Stimulated activated CD4-positive, alpha-beta T cell treated with anti-CD3 and anti-CD28 coated beads, Interleukin-12 subunit alpha, Interleukin-12 subunit beta, amount 100 ng/mL, for 48 hours (primary cell): Measurements from ENCODE around the gene LRP10.
"Not testable (repeated sequence)": the region's sequence is repeated elsewhere in the genome, so short reads cannot be mapped to it uniquely, and the experiment has no call there.

ENCODE experiments used
- DNase-seq, 3 donors: peaks; one replicate each; pipeline ENCODE4 v3.0.0-alpha.2; 2020; ENCODE audit warnings: low read depth in 2 of 3, low spot score in 1 of 3

Gene LRP10

DNA sequence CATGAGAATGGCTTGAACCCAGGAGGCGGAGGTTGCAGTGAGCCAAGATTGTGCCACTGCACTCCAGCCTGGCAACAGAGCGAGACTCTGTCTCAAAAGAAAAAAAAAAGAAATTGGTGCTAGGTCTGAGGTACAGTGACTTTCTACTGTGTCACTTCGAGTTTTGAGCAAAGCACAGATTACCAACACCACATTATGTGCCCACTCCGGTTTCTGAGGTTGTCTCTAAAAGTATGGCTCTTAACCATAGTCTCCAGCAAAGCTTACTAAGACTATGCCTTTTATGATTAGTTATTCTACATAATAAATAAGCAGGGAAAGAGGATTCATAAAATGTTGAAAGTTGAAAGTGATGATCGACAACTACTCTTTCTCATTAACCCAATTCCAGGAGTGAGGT lies 39.4 kb downstream of the LRP10 start:
- DNase-seq, result no peak

DNA sequence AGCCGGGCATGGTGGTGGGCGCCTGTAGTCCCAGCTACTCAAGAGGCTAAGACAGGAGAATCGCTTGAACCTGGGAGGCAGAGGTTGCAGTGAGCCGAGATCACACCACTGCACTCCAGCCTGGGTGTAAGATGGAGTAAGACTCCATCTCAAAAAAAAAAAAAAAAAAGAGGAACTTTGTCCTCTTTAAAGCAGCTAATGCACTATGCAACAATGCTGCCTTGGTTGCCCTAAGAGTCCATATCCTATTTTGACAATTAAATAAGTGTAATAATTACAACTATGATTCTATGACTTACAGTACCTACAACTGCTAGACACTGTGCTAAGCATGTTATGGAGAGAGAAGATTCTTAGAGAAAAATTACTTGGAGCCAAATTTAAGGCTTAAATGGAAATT lies 43.3 kb downstream of the LRP10 start:
- DNase-seq, result not testable (repeated sequence)

DNA sequence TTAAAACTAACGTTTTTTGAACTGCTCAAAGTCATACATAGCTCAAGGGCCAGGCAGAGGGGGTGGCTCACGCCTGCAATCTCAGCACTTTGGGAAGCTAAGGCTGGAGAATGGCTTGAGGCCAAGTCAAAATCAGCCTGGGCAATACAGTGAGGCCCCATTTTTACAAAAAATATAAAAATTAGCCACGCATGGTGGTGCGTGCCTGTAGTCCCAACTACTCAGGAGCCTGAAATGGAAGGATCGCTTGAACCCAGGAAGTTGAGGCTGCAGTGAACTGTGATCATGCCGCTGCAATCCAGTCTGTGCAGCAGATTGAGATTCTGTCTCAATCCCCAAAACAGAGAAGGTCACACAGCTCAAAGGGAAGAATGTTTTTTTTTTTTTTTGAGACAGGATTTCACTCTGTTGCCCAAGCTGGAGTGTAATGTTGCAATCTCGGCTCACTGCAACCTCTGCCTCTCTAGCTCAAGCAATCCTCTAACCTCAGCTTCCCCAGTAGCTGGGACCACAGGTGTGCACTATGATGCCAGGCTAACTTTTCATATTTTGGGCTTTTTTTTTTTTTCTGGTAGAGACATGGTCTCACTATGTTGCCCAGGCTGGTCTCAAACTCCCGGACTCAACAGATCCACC lies 44.5 kb downstream of the LRP10 start:
- no peak for DNase-seq

DNA sequence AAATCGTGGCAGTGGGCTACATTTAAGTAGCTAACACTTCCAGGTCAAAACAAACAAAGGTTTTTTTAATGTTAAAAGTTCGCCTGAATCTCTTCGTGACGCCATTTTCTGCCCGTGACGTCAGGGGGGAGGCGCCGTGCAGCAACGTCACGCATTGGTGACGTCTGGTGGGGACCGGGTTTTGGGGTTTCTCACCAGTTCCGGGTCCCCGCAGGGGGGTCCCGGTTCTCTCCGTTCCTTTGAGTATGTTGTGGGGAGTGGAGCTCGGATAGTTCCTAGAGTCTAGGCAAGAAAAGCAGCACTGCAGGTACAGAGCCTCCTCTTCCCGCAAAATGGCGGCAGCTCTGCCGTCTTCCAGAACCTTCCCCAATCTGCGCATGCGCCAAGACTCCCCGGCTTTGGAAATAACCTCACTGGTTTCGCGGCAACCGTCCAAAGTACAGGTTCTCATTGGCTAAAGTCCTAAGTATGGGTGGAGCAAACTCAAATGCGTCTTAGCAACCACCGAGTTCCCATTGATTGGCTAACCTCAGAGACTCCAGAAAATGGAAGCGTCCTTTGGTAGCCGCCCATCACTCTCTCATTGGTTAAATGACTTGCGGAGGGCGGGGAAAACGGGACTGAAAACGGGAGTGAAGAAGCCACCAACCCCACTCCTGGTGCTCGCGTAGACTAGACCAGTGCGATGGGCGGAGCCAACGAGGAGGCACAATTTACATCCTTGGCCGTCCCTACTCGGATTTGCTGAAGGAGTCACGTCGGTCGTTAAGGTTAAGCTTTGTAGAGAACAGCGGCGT lies 47.5 kb downstream of the LRP10 start, which contains the start of gene RBM23:
Gene RBM23, minus strand, starts transcription at position 346 of the 797 bp plus-strand sequence.
- peak; percentile 98 to 99 (median 99) for DNase-seq

DNA sequence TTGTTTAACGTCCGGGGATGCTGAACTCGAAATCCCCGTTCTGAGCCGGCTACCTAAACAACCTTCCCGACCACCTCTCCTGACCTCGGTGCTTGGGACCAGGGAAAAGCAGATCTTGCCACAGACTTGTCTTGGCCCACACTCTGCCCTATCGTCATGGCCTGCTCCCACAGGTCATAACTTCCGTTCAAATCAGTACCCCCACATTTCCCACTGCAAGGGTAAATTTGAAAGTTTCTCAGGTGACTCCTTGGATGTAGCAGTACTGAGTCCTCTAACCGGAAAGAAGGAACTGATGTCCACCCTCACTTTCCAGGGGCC lies 48.0 kb downstream of the LRP10 start:
- DNase-seq, result no peak

DNA sequence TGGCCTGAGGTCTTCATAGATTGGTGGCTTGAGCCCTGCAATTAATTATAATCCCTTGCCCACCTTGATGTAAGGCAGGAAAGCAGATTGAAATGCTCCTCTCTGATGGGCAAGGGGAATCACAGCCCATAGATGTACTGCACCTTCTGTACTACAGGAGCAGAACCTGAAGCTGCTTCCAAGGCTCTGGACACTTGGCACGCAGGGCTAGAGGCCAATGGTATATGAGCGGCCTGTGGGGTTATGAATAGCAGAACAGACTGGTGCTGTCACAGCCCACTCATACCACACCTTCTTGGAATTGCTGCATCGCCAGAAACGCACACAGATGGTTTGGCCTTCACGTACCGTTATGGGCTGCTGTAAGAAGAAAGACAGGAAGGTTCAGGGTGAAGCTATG lies 49.2 kb downstream of the LRP10 start:
- no peak for DNase-seq

DNA sequence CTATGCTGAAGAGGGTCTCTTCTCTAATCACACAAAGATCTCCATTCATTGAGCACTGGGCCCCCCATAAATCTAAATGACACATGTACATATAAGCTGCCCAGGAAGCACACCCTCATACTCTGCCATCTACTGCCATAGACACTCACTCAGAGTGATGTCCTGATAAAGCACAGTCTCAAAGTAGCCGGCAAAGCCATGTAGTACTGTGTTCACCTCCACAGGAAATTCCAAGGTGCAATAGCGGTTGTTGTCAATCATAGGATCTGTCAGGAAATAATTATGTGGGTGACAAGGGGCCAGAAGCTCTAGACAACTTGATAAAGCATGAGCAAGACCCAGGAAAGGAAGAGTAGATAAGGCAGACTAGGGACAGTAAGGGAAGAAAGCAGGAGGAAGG lies 50.8 kb downstream of the LRP10 start:
- no peak for DNase-seq

DNA sequence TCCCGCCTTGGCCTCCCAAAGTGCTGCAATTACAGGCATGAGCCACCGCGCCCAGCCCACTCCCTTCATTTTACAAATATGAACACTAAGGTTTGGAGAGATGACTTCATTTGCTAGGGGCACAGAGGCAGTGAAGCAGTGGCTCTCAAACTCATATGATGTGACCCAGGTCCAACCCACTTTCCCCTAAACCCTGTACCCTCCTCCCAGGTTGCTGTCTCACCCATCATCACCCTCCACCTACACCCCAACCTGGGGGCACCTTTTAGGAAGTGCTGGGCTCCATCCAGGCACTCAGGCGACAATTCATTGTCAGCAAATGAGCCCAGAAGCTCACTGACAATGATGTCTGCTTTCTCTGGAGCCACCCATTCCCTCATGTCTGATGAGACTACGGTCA lies 52.2 kb downstream of the LRP10 start:
- DNase-seq, result no peak

DNA sequence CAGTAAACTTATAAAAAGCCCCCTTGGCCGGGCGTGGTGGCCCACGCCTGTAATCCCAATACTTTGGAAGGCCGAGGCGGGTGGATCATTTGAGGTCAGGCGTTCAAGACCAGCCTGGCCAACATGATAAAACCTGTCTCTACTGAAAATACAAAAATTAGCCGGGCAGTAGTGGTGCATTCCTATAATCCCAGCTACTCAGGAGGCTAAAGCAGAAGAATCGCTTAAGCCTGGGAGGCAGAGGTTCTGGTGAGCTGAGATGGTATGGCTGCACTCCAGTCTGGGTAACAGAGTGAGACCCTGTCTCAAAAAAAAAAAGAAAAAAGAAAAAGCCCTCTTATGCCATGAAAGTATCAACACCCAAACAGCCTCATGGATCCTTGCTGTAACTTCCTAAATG lies 54.0 kb downstream of the LRP10 start:
- DNase-seq, result no peak

DNA sequence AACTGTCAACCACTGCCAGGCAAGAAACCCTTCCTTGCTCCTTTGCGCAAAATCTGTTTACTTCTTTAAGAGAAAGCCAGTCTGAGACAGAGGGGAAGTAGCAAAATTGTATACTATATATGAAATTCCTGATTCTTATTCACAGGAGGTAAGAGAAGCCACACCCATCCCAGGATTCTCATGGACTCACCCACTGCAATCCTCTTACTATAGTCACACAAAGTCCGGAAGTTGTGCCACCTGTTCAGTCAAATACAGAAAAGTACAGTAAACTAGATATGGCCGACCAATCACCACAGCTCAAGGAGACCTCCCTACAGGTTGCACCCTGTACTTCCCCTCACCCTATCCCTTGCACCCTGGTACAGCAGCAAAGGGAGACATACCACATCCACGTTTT lies 54.8 kb downstream of the LRP10 start:
- DNase-seq, result no peak

DNA sequence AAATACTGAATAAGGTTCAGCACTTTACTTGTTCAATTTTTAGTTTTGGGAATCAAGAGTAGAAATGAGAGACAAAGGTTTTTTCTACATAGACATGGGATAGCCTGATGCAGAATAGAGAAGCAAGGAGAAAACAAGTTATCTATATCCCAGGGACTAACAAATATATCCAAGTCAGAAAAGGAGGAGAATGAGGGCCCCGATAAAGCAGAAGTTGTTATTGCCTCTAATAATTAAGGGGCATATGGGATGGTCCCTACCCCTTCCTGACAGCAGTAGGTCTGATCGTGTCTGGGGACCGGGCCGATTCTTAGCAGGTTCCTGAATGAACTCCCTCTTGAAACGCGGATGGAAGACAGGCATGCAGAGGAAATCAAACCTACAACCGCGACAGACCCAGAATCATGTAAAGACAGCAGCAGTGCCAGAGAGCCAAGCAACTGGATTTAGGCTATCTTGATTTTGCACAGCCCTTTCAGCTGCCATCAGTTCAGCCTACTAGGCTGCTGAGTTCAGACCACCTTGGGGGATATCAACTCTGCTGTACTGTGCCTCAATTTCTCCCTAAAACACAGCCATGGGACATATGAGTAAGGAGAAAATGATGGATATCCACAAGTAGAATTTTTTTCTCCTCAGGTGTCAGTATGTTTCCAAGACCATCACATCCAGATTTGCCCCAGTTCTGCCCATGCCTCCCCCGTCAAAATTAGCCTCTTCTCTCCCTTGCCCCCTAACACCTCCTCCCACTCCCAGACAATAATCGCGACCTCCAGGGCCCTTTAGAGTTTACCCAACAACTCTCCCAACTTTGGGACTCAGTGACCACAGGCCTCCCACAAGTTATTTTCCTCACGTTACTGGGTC lies 56.9 kb downstream of the LRP10 start:
- DNase-seq, result no peak

DNA sequence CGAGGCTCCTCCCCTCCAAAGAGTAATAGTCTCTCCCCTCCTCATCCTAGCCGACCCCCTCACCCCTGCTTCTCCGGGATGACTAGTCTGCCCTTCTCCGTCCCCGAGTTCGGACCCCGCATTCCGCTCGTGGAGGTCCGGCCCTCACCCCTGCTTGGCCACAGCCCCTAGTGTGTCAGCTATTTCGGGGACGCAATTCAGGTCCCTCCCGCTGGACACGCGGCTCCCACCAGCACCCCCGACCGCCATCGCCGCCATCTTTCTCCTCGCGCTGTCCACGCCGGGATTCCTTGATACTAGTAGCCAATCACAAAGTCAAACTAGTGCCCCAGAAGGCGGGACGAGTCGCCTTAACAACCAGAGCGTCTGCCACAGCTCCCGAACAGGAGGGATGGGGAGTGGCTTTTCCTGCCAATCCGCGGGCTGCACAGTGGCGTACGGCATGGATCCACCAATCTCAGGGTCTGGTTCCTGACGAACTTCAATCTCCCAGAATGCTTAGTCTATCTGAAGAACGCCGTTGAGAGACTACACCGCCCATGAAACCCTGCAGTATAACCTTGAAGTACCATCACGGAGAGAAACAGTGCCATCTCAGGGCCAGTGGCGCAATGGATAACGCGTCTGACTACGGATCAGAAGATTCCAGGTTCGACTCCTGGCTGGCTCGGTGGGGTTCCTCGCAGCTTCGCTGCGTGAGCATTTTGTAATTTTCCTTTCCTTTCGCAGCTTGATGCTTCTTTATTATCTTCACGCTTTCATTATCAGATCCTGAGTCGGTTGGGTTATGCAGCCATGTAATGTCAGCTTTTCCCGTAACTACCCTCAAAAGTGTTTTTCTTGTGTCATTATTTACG lies 57.8 kb downstream of the LRP10 start, which contains the start of gene PRMT5:
Gene PRMT5, minus strand, starts transcription at position 273 of the 857 bp plus-strand sequence. Its CDS starts 15 bp downstream, at position 258.
- DNase-seq, result peak; percentile 97 to 100 (median 98)

DNA sequence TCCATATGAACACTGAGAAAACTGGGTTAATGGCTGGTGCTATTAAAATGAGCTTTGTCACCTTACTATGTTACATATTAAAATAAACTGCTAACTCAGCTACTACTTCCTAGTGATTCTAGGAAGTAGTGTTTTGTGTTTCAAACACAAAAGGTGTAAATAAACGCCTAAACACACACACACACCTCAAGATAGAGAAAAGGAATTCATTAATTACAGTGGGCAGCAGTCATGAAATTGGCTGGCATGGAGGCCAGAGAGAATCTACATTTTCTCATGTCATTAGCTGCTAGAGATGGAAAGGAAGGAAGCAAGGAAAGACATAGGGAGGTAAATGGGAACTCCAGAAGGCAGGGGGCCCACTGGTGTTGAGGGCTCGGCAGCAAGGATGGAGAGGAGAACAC lies 58.4 kb downstream of the LRP10 start:
- DNase-seq, result no peak
